OCI-LY7 (cell line): ENCODE data around the gene CALD1. TPM values are rescaled to one million over a fixed set of nuclear protein-coding genes. Genes with fewer than 3 reads are reported as not detected.

Experiments
- BruUV-seq: library from RNA; stranded (reverse); fragments of 400-500 nt; replicated peaks from 2 replicates; lab custom pipeline; 2021; lab: Mats Ljungman, UMichigan
- CTCF ChIA-PET: fragments of 300-600 bp; sonication (Branson Sonifier 250); formaldehyde crosslinking; loops from one replicate; lab custom pipeline; 2022; ENCODE audit warnings: antibody characterized with exemption; ENCODE audit not compliant: unreplicated experiment; lab: Charles Lee
- POLR2A ChIA-PET: fragments of 300-600 bp; sonication (Branson Sonifier 250); formaldehyde crosslinking; loops from one replicate; lab custom pipeline; 2022; ENCODE audit warnings: antibody characterized with exemption; lab: Charles Lee
- DNase-seq: peaks from one replicate; pipeline ENCODE4 v3.0.0-alpha.2; 2015; ENCODE audit warnings: low spot score
- H2AFZ ChIP-seq: fragments of 200-600 bp; sonication (generic), shearing (Covaris generic); 2 replicates; pipeline ENCODE4 v1.6.1; 2014; ENCODE audit warnings: mild to moderate bottlenecking, antibody characterized with exemption, low read length, moderate library complexity
- H3K27ac ChIP-seq: fragments of 200-600 bp; sonication (generic); 2 replicates; pipeline ENCODE4 v1.5.1; 2014; ENCODE audit warnings: mixed run types, low read depth, mild to moderate bottlenecking, moderate library complexity, low read length, inconsistent platforms; ENCODE audit not compliant: poor library complexity, severe bottlenecking
- H3K36me3 ChIP-seq: fragments of 200-600 bp; sonication (generic); 2 replicates; pipeline ENCODE4 v1.6.1; 2014; ENCODE audit warnings: mild to moderate bottlenecking, antibody characterized with exemption, low read length, moderate library complexity, mixed read lengths; ENCODE audit not compliant: insufficient read depth
- H3K4me1 ChIP-seq: fragments of 200-600 bp; sonication (generic); 2 replicates; pipeline ENCODE4 v1.5.1; 2014; ENCODE audit warnings: mild to moderate bottlenecking, low read length; ENCODE audit not compliant: insufficient read depth, poor library complexity, severe bottlenecking
- H3K4me2 ChIP-seq: fragments of 200-600 bp; sonication (generic); 2 replicates; pipeline ENCODE4 v1.6.1; 2014; ENCODE audit warnings: mild to moderate bottlenecking, low read length
- H3K4me3 ChIP-seq: fragments of 200-600 bp; sonication (generic); 2 replicates; pipeline ENCODE4 v1.5.1; 2014; ENCODE audit warnings: mild to moderate bottlenecking, low read depth, low read length; ENCODE audit not compliant: poor library complexity, severe bottlenecking
- H3K79me2 ChIP-seq: fragments of 200-600 bp; sonication (generic); 2 replicates; pipeline ENCODE4 v1.6.1; 2016; ENCODE audit warnings: low read depth, mild to moderate bottlenecking, low read length, moderate library complexity, mixed read lengths; ENCODE audit not compliant: insufficient read depth
- H3K9me2 ChIP-seq: fragments of 200-600 bp; sonication (generic); 2 replicates; pipeline ENCODE4 v1.6.1; 2016; ENCODE audit warnings: mild to moderate bottlenecking, low read length, mixed read lengths; ENCODE audit not compliant: insufficient read depth
- H3K9me3 ChIP-seq: fragments of 200-600 bp; sonication (generic); 2 replicates; pipeline ENCODE4 v1.6.1; 2014; ENCODE audit warnings: mild to moderate bottlenecking, mixed run types, low read length, mixed read lengths
- H4K20me1 ChIP-seq: fragments of 200-600 bp; sonication (generic); 2 replicates; pipeline ENCODE4 v1.6.1; 2014; ENCODE audit warnings: mild to moderate bottlenecking, antibody characterized with exemption, low read length, moderate library complexity, mixed read lengths; ENCODE audit not compliant: insufficient read depth
- EZH2phosphoT487 ChIP-seq: fragments of 200-600 bp; sonication (generic); IDR thresholded peaks from 2 replicates; pipeline ENCODE4 v1.6.1; 2018; ENCODE audit warnings: low read depth, borderline replicate concordance, mild to moderate bottlenecking, mixed run types, antibody characterized with exemption, low read length, moderate library complexity, mixed read lengths
- intact Hi-C: fragments of 100-400 bp; cut with micrococcal nuclease; formaldehyde crosslinking; loops from one replicate; pipeline ENCODE4 v1.10.0; 2022; ENCODE audit not compliant: unreplicated experiment
- total RNA-seq, 2 experiments: library from RNA; depleted of rRNA in 1 of 2; stranded (reverse); fragments of >200 nt in 1 of 2; shearing (Covaris generic) in 1 of 2; gene quantifications; 2 replicates each; pipeline ENCODE4 v1.2.3, GENCODE V29; 2014 to 2022
- TF ChIP-seq, protein P1 (sequence below): fragments of 200-600 bp; sonication (generic); conservative IDR thresholded peaks from 2 replicates; pipeline ENCODE4 v1.5.1; 2014; ENCODE audit warnings: mild to moderate bottlenecking, antibody characterized with exemption, low read length, moderate library complexity, mixed read lengths

The CALD1 gene
- total RNA-seq, 2 experiments from 2014 or later, result 0.25 to 0.49 TPM

DNA sequence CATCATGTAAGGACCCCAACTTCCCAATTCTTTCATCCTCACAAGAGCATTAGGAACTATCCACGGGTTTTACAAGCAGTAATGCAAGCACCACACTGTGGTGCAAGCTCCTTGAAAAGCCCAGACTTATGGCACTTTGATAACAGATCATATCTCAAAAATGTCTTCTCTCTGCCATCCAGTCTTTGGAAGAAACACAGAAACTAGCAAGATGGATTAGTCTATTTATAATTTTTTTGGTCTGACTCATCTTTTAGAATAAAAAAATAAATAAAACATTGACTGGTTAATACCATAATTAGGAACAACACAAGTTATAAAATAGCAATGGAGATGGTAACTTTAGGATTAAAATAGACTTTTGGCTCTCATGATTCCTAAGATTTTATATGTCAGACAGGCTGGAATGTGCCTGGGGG, 49.0 kb upstream of the CALD1 start:
- CTCF ChIA-PET, result no interaction called here
- Histone ChIP-seq H3K9me3 (no peaks in the 10 kb centered on the region), H3K4me2 (no peak overlapping the region), H3K27ac (no peak overlapping the region), H3K9me2 (no peaks in the 10 kb centered on the region), H3K4me3 (no peak overlapping the region), H2AFZ (no peak overlapping the region), H4K20me1 (no peaks in the 10 kb centered on the region), H3K36me3 (no peaks in the 10 kb centered on the region), H3K4me1 (no peaks in the 10 kb centered on the region), H3K79me2 (no peaks in the 10 kb centered on the region)
- DNase-seq, result no peak
- TF ChIP-seq, protein P1, sequence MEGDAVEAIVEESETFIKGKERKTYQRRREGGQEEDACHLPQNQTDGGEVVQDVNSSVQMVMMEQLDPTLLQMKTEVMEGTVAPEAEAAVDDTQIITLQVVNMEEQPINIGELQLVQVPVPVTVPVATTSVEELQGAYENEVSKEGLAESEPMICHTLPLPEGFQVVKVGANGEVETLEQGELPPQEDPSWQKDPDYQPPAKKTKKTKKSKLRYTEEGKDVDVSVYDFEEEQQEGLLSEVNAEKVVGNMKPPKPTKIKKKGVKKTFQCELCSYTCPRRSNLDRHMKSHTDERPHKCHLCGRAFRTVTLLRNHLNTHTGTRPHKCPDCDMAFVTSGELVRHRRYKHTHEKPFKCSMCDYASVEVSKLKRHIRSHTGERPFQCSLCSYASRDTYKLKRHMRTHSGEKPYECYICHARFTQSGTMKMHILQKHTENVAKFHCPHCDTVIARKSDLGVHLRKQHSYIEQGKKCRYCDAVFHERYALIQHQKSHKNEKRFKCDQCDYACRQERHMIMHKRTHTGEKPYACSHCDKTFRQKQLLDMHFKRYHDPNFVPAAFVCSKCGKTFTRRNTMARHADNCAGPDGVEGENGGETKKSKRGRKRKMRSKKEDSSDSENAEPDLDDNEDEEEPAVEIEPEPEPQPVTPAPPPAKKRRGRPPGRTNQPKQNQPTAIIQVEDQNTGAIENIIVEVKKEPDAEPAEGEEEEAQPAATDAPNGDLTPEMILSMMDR, result no peak
- TF ChIP-seq EZH2phosphoT487, result no peak
- intact Hi-C loops, result no loop called here
- POLR2A ChIA-PET, result interaction anchor here (0.5 kb wide), 1 partner anchor 440 kb away, joined by 9 read pairs; no protein-coding TSS in a partner anchor
- no TSS peak for BruUV-seq

DNA sequence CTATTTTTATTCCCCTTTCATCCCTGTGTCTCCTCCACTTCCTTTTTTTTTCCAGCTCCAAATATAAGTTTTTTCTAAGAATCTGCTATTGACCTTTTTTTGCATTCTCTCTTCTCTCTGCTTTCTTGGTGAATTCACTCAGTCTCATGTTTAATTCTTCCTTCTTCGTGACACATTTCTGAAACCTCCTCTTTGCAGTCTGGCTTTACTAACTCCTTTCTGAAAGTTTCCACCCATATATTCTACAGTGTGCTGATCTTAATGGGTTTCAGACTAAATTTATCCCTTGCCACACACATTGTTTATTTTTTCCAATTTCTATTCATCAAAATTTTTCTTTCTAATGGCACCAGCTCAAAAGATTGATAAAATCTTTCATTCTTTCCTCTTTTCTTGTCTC, 47.8 kb upstream of the CALD1 start:
- no peaks in the 10 kb centered on the region for H3K9me2 ChIP-seq
- no peaks in the 10 kb centered on the region for H4K20me1 ChIP-seq
- no peak overlapping the region for H2AFZ ChIP-seq
- ChIA-PET POLR2A (interaction anchor here (0.6 kb wide), 2 partner anchors 22 to 1123 kb away, joined by 3 to 4 read pairs; no protein-coding TSS in a partner anchor), CTCF (no interaction called here)
- H3K4me3 ChIP-seq, result no peak overlapping the region
- H3K36me3 ChIP-seq, result no peaks in the 10 kb centered on the region
- no peak overlapping the region for H3K27ac ChIP-seq
- no peaks in the 10 kb centered on the region for H3K79me2 ChIP-seq
- H3K9me3 ChIP-seq, result no peaks in the 10 kb centered on the region
- BruUV-seq, result no TSS peak
- intact Hi-C loops, result no loop called here
- no peaks in the 10 kb centered on the region for H3K4me1 ChIP-seq
- TF ChIP-seq, protein P1, result no peak
- no peak for TF ChIP-seq EZH2phosphoT487
- DNase-seq, result no peak
- H3K4me2 ChIP-seq, result no peak overlapping the region

DNA sequence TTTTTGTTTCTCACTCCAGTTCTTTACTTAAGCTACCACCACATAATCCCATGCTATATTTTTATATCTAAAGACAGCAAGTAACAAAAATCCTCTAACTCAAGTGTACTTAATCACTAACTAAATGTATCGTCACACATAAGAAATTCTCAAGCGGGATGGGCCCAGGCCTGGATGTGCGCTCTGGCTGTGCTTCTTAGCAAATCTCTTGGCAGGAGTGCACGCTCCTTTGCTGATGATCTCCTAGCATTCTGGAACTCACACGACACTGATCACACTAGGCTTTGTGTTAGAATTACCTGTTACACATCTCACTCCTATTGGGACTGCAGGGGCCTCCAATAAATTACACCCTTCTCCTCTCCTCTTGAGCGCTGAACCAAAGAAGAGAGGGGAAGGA, 46.7 kb upstream of the CALD1 start:
- no peaks in the 10 kb centered on the region for H3K36me3 ChIP-seq
- no TSS peak for BruUV-seq
- no peaks in the 10 kb centered on the region for H3K79me2 ChIP-seq
- no peak overlapping the region for H2AFZ ChIP-seq
- H3K4me1 ChIP-seq, result no peaks in the 10 kb centered on the region
- TF ChIP-seq, protein P1, result no peak
- TF ChIP-seq EZH2phosphoT487, result no peak
- no peaks in the 10 kb centered on the region for H4K20me1 ChIP-seq
- H3K4me2 ChIP-seq, result no peak overlapping the region
- no peak overlapping the region for H3K27ac ChIP-seq
- H3K4me3 ChIP-seq, result no peak overlapping the region
- POLR2A ChIA-PET, result no interaction called here
- CTCF ChIA-PET, result no interaction called here
- no peaks in the 10 kb centered on the region for H3K9me3 ChIP-seq
- H3K9me2 ChIP-seq, result no peaks in the 10 kb centered on the region
- intact Hi-C loops, result no loop called here
- DNase-seq, result no peak
